Muscle layer of colon (tissue), 2 donors: ENCODE data around the gene CST11.

Experiments
- H3K27ac ChIP-seq: one replicate; pipeline ENCODE4 v1.7.0; 2013; ENCODE audit warnings: low read depth, mild to moderate bottlenecking, low read length, moderate library complexity
- H3K27me3 ChIP-seq, 2 donors: one replicate each; pipeline ENCODE4 v1.7.0; 2013; ENCODE audit warnings: low read length in 2 of 2, mild to moderate bottlenecking in 2 of 2; ENCODE audit not compliant: insufficient read depth in 2 of 2, control insufficient read depth in 1 of 2
- H3K36me3 ChIP-seq: one replicate; pipeline ENCODE4 v1.7.0; 2013; ENCODE audit warnings: mild to moderate bottlenecking, low read length; ENCODE audit not compliant: insufficient read depth
- H3K4me1 ChIP-seq: one replicate; pipeline ENCODE4 v1.7.0; 2013; ENCODE audit warnings: mild to moderate bottlenecking, low read length; ENCODE audit not compliant: insufficient read depth
- H3K4me3 ChIP-seq, 2 donors: one replicate each; pipeline ENCODE4 v1.7.0; 2013; ENCODE audit warnings: low read length in 2 of 2, low read depth in 1 of 2, mild to moderate bottlenecking in 1 of 2, moderate library complexity in 1 of 2
- H3K9ac ChIP-seq: one replicate; pipeline ENCODE4 v1.7.0; 2013; ENCODE audit warnings: low read length
- H3K9me3 ChIP-seq: one replicate; pipeline ENCODE4 v1.7.0; 2013; ENCODE audit warnings: mild to moderate bottlenecking, low read length
- donor health status: abdominal sarcoma.
- donor health status: Adenocarcinoma of cecum.

Gene CST11

GRCh38 chr20:23453549-23454543 is 1.2 kb upstream of the CST11 start:
- Histone ChIP-seq H3K4me3 (no peak overlapping the region), H3K9me3 (no peaks in the 10 kb centered on the region), H3K36me3 (no peaks in the 10 kb centered on the region), H3K27me3 (peaks cover 0 to 9% of the 10 kb centered on the region in 2 donors), H3K27ac (no peak overlapping the region), H3K9ac (no peak overlapping the region), H3K4me1 (no peaks in the 10 kb centered on the region)

- Histone ChIP-seq H3K4me1 (no peaks in the 10 kb centered on the region), H3K4me3 (no peak overlapping the region), H3K9ac (no peak overlapping the region), H3K27me3 (peaks cover 0 to 9% of the 10 kb centered on the region in 2 donors), H3K27ac (no peak overlapping the region), H3K36me3 (no peaks in the 10 kb centered on the region), H3K9me3 (no peaks in the 10 kb centered on the region)
Observed at GRCh38 chr20:23451956-23452487, 654 bp downstream of the CST11 start.

- Histone ChIP-seq H3K36me3 (no peaks in the 10 kb centered on the region), H3K27me3 (peaks cover 0 to 9% of the 10 kb centered on the region in 2 donors), H3K9me3 (no peaks in the 10 kb centered on the region), H3K27ac (no peak overlapping the region), H3K9ac (no peak overlapping the region), H3K4me3 (no peak overlapping the region), H3K4me1 (no peaks in the 10 kb centered on the region)
Observed at GRCh38 chr20:23450877-23451276, 1.8 kb downstream of the CST11 start.

- H3K27ac ChIP-seq: no peak overlapping the region
- no peaks in the 10 kb centered on the region for H3K4me1 ChIP-seq
- no peak overlapping the region for H3K4me3 ChIP-seq
- peaks cover 0 to 9% of the 10 kb centered on the region in 2 donors for H3K27me3 ChIP-seq
- H3K9ac ChIP-seq: no peak overlapping the region
- H3K9me3 ChIP-seq: no peaks in the 10 kb centered on the region
- no peaks in the 10 kb centered on the region for H3K36me3 ChIP-seq
Observed at GRCh38 chr20:23449421-23449820, 3.3 kb downstream of the CST11 start.

GRCh38 chr20:23448167-23448566 is 4.5 kb downstream of the CST11 start:
- H3K9me3 ChIP-seq: no peaks in the 10 kb centered on the region
- no peak overlapping the region for H3K9ac ChIP-seq
- H3K36me3 ChIP-seq: no peaks in the 10 kb centered on the region
- no peaks in the 10 kb centered on the region for H3K27me3 ChIP-seq
- H3K4me1 ChIP-seq: no peaks in the 10 kb centered on the region
- H3K27ac ChIP-seq: no peak overlapping the region
- H3K4me3 ChIP-seq: no peak overlapping the region

- H3K27me3 ChIP-seq: no peaks in the 10 kb centered on the region
- no peak overlapping the region for H3K27ac ChIP-seq
- H3K9me3 ChIP-seq: no peaks in the 10 kb centered on the region
- H3K4me1 ChIP-seq: no peaks in the 10 kb centered on the region
- no peaks in the 10 kb centered on the region for H3K36me3 ChIP-seq
- no peak overlapping the region for H3K4me3 ChIP-seq
- H3K9ac ChIP-seq: no peak overlapping the region
Observed at GRCh38 chr20:23446505-23446904, 6.2 kb downstream of the CST11 start.

- Histone ChIP-seq H3K9me3 (no peaks in the 10 kb centered on the region), H3K27ac (no peak overlapping the region), H3K4me1 (no peaks in the 10 kb centered on the region), H3K9ac (no peak overlapping the region), H3K4me3 (no peak overlapping the region), H3K36me3 (no peaks in the 10 kb centered on the region), H3K27me3 (no peaks in the 10 kb centered on the region)
Observed at GRCh38 chr20:23445596-23446217, 7.0 kb downstream of the CST11 start.

- Histone ChIP-seq H3K27ac (no peak overlapping the region), H3K27me3 (no peaks in the 10 kb centered on the region), H3K4me3 (no peak overlapping the region), H3K36me3 (no peaks in the 10 kb centered on the region), H3K9ac (no peak overlapping the region), H3K4me1 (no peaks in the 10 kb centered on the region), H3K9me3 (no peaks in the 10 kb centered on the region)
Observed at GRCh38 chr20:23444859-23445258, 7.8 kb downstream of the CST11 start.

GRCh38 chr20:23442436-23442835 is 10.2 kb downstream of the CST11 start:
- Histone ChIP-seq H3K4me1 (no peaks in the 10 kb centered on the region), H3K9me3 (no peaks in the 10 kb centered on the region), H3K36me3 (no peaks in the 10 kb centered on the region), H3K27me3 (no peaks in the 10 kb centered on the region), H3K9ac (no peak overlapping the region), H3K27ac (no peak overlapping the region), H3K4me3 (no peak overlapping the region)

- Histone ChIP-seq H3K27ac (no peak overlapping the region), H3K9me3 (no peaks in the 10 kb centered on the region), H3K9ac (no peak overlapping the region), H3K4me3 (no peak overlapping the region), H3K36me3 (no peaks in the 10 kb centered on the region), H3K27me3 (no peaks in the 10 kb centered on the region), H3K4me1 (no peaks in the 10 kb centered on the region)
Observed at GRCh38 chr20:23441850-23442313, 10.8 kb downstream of the CST11 start.

GRCh38 chr20:23440004-23440403 is 12.7 kb downstream of the CST11 start:
- no peak overlapping the region for H3K9ac ChIP-seq
- no peaks in the 10 kb centered on the region for H3K9me3 ChIP-seq
- no peaks in the 10 kb centered on the region for H3K27me3 ChIP-seq
- H3K4me3 ChIP-seq: no peak overlapping the region
- H3K36me3 ChIP-seq: no peaks in the 10 kb centered on the region
- peaks cover 5% of the 10 kb centered on the region for H3K4me1 ChIP-seq
- H3K27ac ChIP-seq: no peak overlapping the region
